Midbrain (tissue), 1 donor: ENCODE data around the gene FAM32A.
"Not testable (repeated sequence)": the region's sequence is repeated elsewhere in the genome, so short reads cannot be mapped to it uniquely, and the experiment has no call there.

Experiments
- DNase-seq: peaks from one replicate; lab custom pipeline; 2025; lab: John Stamatoyannopoulos, UW

The FAM32A gene

GRCh38 chr19:16164222-16164890 lies 20.9 kb upstream of the FAM32A start:
- no peak for DNase-seq

- DNase-seq: no peak
These were observed 18.8 kb upstream of the FAM32A start for GRCh38 chr19:16166417-16166816.

GRCh38 chr19:16167055-16167454 lies 18.2 kb upstream of the FAM32A start:
- no peak for DNase-seq

- no peak for DNase-seq
These were observed 16.6 kb upstream of the FAM32A start for GRCh38 chr19:16168465-16169081.

- no peak for DNase-seq
These were observed 15.1 kb upstream of the FAM32A start for GRCh38 chr19:16170134-16170533.

DNA sequence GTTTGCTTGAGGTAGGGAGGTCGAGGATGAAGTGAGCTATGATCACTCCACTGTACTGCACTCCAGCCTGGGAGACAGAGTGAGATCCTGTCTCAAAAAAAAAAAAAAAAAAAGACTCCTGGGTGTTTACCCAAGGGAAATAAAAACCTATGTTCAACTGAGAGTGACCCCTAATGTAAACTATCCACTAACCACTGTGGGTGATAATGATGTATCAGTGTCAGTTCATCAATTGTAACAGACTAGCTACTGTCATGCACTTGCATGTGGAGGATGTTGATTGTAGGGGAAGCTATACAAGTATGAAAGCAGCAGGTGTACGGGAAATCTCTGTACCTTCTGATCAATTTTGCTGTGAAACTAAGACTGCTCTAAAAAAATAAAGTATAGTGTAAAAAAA lies 9.3 kb upstream of the FAM32A start:
- DNase-seq: no peak

DNA sequence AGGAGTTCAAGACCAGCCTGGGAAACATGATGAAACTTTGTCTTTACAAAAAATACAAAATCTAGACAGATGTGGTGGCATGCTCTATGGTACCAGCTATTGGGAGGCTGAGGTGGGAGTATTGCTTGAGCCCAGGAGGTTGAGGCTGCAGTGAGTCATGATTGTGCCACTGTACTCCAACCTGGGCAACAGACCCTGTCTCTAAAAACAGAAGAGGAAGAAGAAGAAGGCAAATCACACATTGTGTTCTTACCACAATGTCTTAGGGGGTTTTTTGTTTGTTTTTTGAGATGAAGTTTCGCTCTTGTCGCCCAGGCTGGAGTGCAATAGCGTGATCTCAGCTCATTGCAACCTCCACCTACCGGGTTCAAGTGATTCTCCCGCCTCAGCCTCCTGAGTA lies 6.3 kb upstream of the FAM32A start:
- not testable (repeated sequence) for DNase-seq

DNA sequence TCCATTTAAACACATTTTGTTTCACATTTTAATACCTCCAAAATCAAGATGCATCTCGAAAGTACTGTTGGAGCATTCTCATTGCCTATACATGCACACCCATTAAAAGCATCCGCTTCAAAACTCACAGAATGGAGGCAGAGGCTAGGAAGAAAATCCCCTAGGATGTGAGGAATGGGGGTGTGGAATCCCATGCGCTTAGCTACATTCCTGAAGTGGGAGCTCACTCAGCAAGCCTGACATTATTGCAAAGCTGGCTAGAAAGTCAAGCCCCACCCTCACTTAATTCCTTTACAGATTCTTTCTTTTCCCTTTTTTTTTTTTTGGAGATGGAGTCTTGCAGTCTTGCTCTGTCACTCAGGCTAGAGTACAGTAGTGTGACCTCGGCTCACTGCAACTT lies 4.6 kb upstream of the FAM32A start:
- DNase-seq: no peak

DNA sequence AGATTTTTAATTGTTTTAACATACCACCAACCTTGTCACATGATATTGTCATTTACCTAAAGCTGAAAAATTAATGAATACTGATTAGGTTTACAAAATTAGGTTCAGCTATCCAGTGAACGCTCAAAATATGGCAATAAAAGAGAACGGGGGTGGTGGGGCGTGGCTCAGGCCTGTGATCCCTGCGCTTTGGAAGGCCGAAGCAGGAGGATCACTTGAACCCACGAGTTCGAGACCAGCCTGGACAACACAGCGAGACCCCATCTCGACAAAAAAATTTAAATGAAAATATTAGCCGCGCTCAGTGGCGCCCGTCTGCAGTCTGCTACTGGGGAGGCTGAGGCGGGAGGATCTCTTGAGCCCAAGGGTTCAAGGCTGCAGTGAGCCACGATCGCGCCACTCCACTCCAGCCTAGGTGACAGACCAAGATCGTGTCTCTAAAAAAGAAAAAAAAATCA lies 516 bp upstream of the FAM32A start:
- no peak for DNase-seq

- peak; percentile 10 for DNase-seq
These were observed 536 bp downstream of the FAM32A start for GRCh38 chr19:16185768-16186123.

- no peak for DNase-seq
These were observed 3.3 kb downstream of the FAM32A start for GRCh38 chr19:16188521-16188920.

DNA sequence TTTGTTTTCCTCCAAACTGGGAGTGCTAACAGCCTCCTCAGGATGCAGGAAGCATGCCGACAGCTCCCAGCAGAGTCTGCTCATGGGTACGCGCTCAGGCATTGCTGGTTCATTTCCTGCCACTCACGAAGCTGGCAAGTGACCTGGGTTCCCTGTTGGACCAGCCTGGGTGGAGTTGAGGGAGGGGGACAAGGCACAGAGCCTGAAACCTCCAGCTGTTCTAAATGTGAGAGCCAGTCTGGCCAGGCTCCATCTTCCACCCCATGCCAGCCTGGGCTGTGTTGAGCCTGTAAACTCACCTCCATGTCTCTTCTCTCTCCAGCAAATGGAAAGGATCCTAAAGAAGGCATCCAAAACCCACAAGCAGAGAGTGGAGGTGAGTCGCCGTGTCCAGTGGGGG lies 5.0 kb downstream of the FAM32A start:
- no peak for DNase-seq

- DNase-seq: no peak
These were observed 5.5 kb downstream of the FAM32A start for GRCh38 chr19:16190736-16191135.

- DNase-seq: no peak
These were observed 6.2 kb downstream of the FAM32A start for GRCh38 chr19:16191216-16191908.

GRCh38 chr19:16193466-16193865 lies 8.3 kb downstream of the FAM32A start:
- no peak for DNase-seq

DNA sequence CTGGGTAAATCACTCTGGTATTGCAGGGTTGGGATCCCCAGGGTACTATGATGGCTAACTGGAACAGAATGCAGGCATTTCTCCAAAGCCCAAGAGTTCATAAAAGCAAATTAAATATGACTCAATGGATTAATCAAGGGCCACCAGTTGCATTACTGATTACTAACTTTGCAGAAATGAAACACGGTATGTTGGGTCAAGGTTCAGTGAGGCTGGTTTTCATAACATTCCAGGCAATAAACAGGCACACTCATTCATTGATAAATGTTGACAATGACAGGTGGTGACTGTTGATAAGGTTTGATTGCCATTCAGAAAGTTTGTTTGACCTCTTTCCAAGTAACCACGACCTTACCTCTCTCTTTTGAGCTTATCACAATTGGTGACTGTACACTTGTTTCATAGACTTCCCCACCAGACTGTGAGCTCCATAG lies 12.0 kb downstream of the FAM32A start:
- no peak for DNase-seq

DNA sequence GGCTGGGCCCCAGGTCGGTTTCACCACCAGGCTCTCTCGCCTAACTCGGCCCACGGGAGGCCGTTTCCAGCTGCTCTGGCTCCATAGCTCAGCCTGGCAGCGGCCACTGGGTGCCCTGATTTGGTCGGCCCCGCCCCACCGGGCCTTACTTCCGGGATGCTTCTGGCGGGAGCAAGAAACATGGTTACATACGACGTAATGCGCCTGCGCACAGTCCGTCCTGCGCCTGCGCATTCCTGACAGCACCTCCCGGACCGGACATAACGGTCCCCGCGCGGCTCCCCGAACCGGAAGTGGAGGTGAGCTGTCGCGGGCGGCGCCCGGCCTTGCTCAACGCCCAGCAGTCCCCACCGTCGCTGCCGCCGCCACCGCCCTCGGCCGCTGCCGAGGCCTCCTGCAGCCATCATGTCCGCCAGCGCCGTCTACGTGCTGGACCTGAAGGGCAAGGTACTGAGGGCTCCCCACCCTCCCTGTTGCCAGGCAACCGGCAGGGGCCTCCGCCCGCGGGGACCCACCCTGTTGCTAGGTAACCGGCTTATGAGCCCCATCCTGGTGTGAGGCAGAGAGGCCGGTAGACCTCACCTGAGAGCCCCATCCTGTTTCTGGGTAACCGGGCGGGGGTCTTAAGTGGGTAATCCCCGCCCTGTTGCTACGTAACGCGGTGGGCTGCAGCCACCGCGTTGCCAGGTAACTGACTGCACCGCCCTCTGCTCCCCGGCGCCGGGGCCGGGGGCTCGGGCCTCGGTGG lies 12.6 kb downstream of the FAM32A start, which contains the start of gene AP1M1:
TSS of gene AP1M1 (plus strand) at position 290 of the 748 bp plus-strand sequence. CDS start at position 406, 116 bp downstream.
- DNase-seq: peak; percentile 98

DNA sequence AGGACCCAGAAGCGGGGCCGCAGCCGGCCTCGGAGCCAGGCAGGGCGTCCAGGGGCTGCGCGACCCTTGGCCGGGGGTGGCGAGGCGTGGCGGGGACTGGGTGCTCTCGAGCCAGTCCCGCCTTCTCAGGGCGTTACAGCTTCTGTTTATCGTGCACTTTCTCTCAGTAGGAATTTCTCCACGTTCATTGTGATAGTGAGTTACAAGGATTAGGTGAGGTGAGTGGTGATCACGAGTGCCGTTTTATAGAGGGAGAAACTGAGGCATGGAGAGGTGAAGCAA lies 13.1 kb downstream of the FAM32A start:
- DNase-seq: no peak

DNA sequence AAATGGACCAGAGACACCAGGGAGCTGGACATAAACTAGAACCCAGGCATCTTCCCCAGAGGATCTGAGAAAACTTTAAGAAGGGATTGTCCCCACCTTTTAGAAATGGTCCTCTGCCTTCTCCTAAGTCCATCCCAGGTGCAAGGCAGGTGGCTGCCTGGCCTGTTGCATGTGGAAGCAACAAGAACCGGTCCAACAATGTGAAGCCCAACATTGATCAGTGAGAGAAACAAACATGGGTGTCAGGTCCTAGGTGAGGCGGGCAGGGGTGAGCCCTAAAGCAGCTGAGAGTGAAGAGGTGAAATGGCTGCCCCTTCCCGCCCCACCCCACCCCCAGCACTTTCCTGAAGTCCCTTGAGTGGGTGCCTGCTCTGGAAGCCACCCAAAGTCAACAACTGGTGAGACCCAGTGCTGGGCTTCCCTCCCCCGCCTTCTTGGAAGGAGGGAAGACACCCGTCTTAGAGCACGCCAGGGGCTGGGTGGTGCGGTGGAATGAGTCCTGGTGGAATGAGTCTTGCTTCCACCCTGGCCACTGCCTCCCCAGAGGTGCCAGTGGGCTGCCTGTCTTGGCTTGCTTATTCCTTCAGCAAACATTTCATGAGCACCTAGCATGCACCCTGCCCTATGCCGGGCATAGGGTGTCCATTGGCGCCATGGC lies 14.2 kb downstream of the FAM32A start:
- no peak for DNase-seq

DNA sequence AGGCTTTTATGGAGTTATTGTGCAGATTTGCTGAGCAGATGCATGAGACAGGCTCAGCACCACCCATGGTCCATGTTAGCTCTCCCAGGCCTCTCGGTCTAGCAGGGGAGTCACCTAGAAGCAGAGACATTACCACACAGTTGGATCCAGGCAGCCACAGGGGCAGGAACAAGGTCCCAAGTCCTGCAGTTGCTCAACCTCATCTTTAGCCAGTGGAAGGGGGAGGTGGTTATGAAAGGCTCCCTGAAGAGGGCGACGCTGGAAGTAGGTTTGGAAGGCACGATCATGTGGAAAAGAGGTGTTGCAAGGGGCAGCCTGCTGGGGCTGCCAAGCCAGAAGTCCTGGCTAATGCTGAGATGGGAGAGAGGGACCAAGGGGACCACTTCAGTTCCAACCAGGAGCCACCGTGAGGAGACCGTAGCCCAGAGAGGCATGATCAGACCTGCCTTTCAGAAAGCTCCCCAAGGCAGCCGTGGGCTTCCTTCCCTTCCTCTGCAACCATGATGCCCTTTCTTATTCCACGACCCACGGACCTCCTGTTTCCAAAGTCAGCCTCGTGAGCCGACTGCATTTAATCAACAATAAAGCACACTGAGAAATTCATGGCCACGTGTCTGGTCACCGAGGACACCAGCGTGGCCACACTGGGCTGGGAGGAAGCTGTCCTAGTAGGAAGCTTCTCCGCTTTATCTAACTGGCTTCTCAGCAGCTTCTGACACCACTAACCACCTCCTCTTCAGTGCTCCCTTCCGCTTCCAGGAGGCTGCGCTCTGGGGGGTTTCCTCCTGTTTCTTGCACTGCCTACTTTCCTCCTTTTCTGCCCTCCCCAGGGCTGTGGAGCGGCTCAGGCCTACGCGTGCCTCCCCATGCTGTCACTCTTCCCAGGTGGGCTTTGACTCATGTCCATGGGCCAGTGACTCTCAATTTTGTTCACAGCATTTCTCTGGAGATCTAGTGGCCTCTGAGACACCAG lies 15.1 kb downstream of the FAM32A start:
- no peak for DNase-seq

GRCh38 chr19:16201011-16201391 lies 15.8 kb downstream of the FAM32A start:
- DNase-seq: no peak
